ENCODE measurements around the gene SHPK. TPM values are rescaled to one million over a fixed set of nuclear protein-coding genes. Genes with fewer than 3 reads are reported as not detected.

The SHPK gene
- total RNA-seq, 1 donor = 15.0 TPM

GRCh38 chr17:3576970-3577369, 59.1 kb downstream of the SHPK start:
- no peak for TF ChIP-seq CTCF (IDR thresholded peaks at IDR 0.05; ENCODE audit: insufficient read depth, low read length)
- H3K4me3 ChIP-seq (ENCODE audit: low read depth, low read length) = no peak overlapping the region

GRCh38 chr17:3575511-3575910, 60.5 kb downstream of the SHPK start:
- no peak for TF ChIP-seq CTCF (IDR thresholded peaks at IDR 0.05; ENCODE audit: insufficient read depth, low read length)
- no peak overlapping the region for H3K4me3 ChIP-seq (ENCODE audit: low read depth, low read length)
- peak; percentile 87 for DNase-seq (ENCODE audit: low read depth)

More at GRCh38 chr17:3576970-3577369, 59.1 kb downstream of the SHPK start:
- DNase-seq (ENCODE audit: low read depth) = no peak

DNA sequence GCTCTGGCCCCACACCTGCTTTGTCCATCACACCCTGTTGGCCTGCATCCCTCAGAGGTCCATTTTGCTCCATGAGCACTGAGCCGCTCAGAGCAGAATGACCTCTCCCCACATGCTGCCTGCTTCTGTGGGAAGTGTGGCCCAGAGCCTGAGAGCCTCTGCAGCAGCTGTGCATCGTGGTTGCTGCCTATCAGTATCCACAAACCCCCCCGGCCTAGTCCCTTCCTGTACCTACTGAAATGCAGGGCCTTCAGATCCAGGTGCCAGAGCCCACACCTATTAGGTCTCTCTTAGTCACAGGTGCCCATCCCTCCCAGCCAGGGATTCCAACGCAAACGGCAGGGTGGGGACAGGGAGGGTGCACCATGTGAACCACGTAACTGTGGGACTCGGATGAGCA, 61.8 kb downstream of the SHPK start:
- H3K4me3 ChIP-seq (ENCODE audit: low read depth, low read length) = no peak overlapping the region
- no peak for DNase-seq (ENCODE audit: low read depth)
- TF ChIP-seq CTCF (IDR thresholded peaks at IDR 0.05; ENCODE audit: insufficient read depth, low read length) = no peak

DNA sequence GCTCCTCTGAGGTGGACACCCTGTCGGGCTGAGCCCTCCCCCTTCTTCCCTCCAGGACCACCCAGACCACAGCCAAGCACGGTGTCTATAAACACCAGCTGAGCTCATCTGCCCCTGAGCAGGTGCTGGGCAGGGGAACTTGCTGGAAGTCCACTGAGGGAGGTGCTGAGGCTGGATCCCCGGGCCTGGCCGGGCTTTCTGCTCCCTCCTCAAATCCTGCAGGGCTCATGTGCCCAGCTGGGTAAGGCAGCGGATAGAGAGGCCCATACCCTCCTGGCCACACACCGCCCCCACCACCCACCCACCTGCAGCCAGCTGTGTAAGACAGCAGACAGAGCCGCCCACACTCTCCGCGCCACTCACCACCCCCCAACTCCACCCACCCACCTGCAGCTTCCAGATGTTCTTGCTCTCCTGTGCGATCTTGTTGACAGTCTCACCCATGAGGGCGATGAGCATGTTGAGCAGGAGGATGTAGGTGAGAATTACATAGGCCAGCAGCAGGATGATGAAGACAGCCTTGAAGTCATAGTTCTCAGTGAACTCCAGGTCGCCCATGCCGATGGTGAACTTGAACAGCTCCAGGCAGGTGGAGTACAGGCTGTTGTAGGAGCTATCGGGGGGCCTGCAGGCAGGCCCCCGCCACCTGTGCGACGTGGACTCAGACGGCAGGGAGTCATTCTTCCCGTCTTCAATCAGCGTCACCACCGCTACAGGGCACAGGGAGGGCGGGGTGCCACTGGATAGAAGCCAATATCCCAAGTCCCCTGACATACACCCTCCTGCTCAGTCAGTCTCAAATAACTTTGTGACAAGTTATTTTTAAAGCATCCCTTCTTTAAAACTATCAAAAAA, 62.6 kb downstream of the SHPK start:
- H3K4me3 ChIP-seq (ENCODE audit: low read depth, low read length) = no peak overlapping the region
- TF ChIP-seq CTCF (IDR thresholded peaks at IDR 0.05; ENCODE audit: insufficient read depth, low read length) = no peak
- no peak for DNase-seq (ENCODE audit: low read depth)

GRCh38 chr17:3572231-3572630, 63.8 kb downstream of the SHPK start:
- TF ChIP-seq CTCF (IDR thresholded peaks at IDR 0.05; ENCODE audit: insufficient read depth, low read length) = no peak
- no peak for DNase-seq (ENCODE audit: low read depth)
- H3K4me3 ChIP-seq (ENCODE audit: low read depth, low read length) = no peak overlapping the region

DNA sequence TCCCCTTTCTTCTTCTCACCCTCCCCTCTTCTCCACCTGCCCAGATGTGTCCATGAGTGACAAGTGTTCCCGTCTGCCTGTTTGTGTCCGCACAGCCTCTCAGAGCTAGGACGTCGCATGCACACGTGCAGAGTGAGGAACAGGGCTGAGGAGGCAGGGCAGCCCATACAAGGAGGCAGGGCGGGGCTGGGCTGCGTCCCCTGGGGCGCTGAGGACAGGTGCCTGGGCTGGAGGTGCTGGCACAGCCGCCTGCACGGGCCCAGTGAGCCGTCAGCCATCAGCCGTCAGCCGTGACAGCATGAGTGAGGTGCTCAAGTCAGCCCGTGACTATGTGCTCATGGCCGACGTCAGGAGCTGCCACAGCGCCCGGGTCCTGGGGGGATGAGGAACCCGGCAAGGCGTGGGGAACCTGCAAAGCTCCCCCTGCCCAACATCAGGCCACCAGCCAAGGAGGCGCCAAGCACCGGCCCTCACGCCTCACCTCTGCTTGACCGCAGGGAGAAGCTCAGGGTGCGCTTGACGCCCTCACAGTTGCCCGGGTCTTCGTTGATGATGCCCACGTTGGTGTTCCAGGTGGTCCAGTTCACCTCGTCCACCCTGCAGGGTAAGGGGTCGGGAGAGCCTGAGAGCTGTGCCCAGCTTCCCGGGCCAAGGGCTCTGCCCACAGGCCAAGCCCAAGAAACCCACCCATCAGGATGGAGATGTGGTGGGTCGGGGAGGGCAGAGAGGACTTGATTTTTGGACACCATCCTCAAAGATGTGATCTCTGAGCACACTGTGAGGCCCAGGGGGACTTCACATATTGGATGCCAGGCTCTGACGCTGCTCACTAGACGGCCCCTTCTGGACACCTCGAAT, 64.8 kb downstream of the SHPK start:
- DNase-seq (ENCODE audit: low read depth) = no peak
- no peak for TF ChIP-seq CTCF (IDR thresholded peaks at IDR 0.05; ENCODE audit: insufficient read depth, low read length)
- H3K4me3 ChIP-seq (ENCODE audit: low read depth, low read length) = no peak overlapping the region
